IPS-11a (cell line): Measurements from ENCODE around the gene RSPH6A.

ENCODE experiments used
- H3K4me3 ChIP-seq: one replicate; pipeline ENCODE4 v1.5.1; 2013; ENCODE audit warnings: low read depth, low read length, control low read depth

Gene RSPH6A

GRCh38 chr19:45825917-45826893 lies 11.1 kb upstream of the RSPH6A start:
- H3K4me3 ChIP-seq = no peak overlapping the region

- H3K4me3 ChIP-seq = no peak overlapping the region
Measured at GRCh38 chr19:45825263-45825605, 10.1 kb upstream of the RSPH6A start.

- no peak overlapping the region for H3K4me3 ChIP-seq
Measured at GRCh38 chr19:45824531-45825262, 9.6 kb upstream of the RSPH6A start.

- no peak overlapping the region for H3K4me3 ChIP-seq
Measured at GRCh38 chr19:45824041-45824471, 8.9 kb upstream of the RSPH6A start.

GRCh38 chr19:45823182-45823581 lies 8.1 kb upstream of the RSPH6A start:
- no peak overlapping the region for H3K4me3 ChIP-seq

GRCh38 chr19:45822716-45823115 lies 7.6 kb upstream of the RSPH6A start:
- H3K4me3 ChIP-seq = no peak overlapping the region

GRCh38 chr19:45821570-45821969 lies 6.5 kb upstream of the RSPH6A start:
- H3K4me3 ChIP-seq = no peak overlapping the region

GRCh38 chr19:45821103-45821521 lies 6.0 kb upstream of the RSPH6A start:
- H3K4me3 ChIP-seq = no peak overlapping the region

GRCh38 chr19:45820413-45821102 lies 5.5 kb upstream of the RSPH6A start:
- no peak overlapping the region for H3K4me3 ChIP-seq

- no peak overlapping the region for H3K4me3 ChIP-seq
Measured at GRCh38 chr19:45819769-45820168, 4.7 kb upstream of the RSPH6A start.

GRCh38 chr19:45817725-45818301 lies 2.7 kb upstream of the RSPH6A start:
- H3K4me3 ChIP-seq = no peak overlapping the region

- no peak overlapping the region for H3K4me3 ChIP-seq
Measured at GRCh38 chr19:45817010-45817724, 2.1 kb upstream of the RSPH6A start.

GRCh38 chr19:45816236-45817009 lies 1.3 kb upstream of the RSPH6A start:
- peak overlapping the region; percentile 51 for H3K4me3 ChIP-seq

- H3K4me3 ChIP-seq = peak overlapping the region; percentile 51
Measured at GRCh38 chr19:45815481-45816216, 541 bp upstream of the RSPH6A start.

GRCh38 chr19:45814166-45814780 lies 835 bp downstream of the RSPH6A start:
- peak overlapping the region; percentile 43 for H3K4me3 ChIP-seq

- no peak overlapping the region for H3K4me3 ChIP-seq
Measured at GRCh38 chr19:45812297-45812696, 2.8 kb downstream of the RSPH6A start.

GRCh38 chr19:45809643-45810159 lies 5.4 kb downstream of the RSPH6A start:
- no peak overlapping the region for H3K4me3 ChIP-seq

GRCh38 chr19:45805719-45806118 lies 9.4 kb downstream of the RSPH6A start:
- H3K4me3 ChIP-seq = no peak overlapping the region

GRCh38 chr19:45804959-45805230 lies 10.2 kb downstream of the RSPH6A start:
- H3K4me3 ChIP-seq = no peak overlapping the region
